ENCODE data around the gene PRORP.

- no peak for TF ChIP-seq CTCF (IDR thresholded peaks at IDR 0.05)
- no peak for TF ChIP-seq POLR2AphosphoS5 (IDR thresholded peaks at IDR 0.05; ENCODE audit: insufficient read depth in 1 of 2, low read depth in 1 of 2)
- no peak for TF ChIP-seq POLR2A (IDR thresholded peaks at IDR 0.05)
Measured at GRCh38 chr14:35114036-35114435, 8.3 kb upstream of the PRORP start.
